Upper lobe of left lung (tissue), 4 donors: ENCODE data around the gene ABCA9.

Source experiments
- CTCF ChIP-seq, 6 experiments: fragments of 450-650 bp in 4 of 6; fragments of 200-600 bp in 2 of 6; sonication (generic) in 2 of 6; IDR thresholded peaks; one replicate each; pipeline ENCODE4 v1.5.1; 2016 to 2019; ENCODE audit warnings: antibody characterized with exemption in 6 of 6
- EP300 ChIP-seq, 4 donors: sonication (generic); formaldehyde crosslinking; IDR thresholded peaks; one replicate each; pipeline ENCODE4 v1.5.1; 2017; ENCODE audit warnings: antibody characterized with exemption in 4 of 4, control low read depth in 2 of 4
- POLR2AphosphoS5 ChIP-seq, 2 donors: sonication (generic); formaldehyde crosslinking; IDR thresholded peaks; one replicate each; pipeline ENCODE4 v1.5.1; 2017; ENCODE audit warnings: antibody characterized with exemption in 2 of 2

DNA sequence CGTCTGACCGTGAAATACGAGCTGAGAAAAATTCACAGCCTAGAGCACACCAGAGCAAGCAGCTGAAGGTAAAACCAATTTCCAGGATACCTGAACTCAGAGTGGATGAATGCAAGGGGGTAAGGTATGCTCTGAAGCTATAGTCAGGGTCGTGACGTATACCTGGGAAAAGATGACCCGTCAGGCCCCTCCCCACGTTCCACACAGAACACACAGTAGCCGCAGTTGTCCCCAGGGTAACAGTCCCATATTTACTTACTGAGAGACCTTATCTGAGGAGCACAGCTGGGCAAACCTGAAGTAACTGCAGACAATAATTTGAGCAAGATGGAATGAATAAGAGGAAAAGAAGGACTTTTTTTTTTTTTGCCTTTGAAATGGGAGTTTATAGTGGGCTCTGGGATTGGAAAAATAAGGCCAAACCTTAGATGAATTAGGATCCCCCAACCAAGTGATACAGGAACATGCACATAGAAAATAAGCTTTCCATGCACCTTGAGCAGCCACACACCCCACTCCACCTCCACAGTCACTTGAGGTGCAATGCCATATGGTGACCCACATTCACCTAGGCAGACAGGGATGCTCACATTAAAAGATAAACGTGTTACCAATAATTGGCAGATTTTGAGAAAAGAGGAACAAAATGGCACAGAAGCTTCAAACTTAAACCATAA is 43.0 kb upstream of the ABCA9 start:
- TF ChIP-seq EP300 (IDR thresholded peaks at IDR 0.05): no peak
- TF ChIP-seq POLR2AphosphoS5 (IDR thresholded peaks at IDR 0.05): no peak
- no peak for TF ChIP-seq CTCF (IDR thresholded peaks at IDR 0.05)
